Measurements from ENCODE around the gene PADI2. TPM values are rescaled to one million over a fixed set of nuclear protein-coding genes. Genes with fewer than 3 reads are reported as not detected.

The PADI2 gene
- total RNA-seq, 1 donor from 2014 or later, result 0.41 TPM

DNA sequence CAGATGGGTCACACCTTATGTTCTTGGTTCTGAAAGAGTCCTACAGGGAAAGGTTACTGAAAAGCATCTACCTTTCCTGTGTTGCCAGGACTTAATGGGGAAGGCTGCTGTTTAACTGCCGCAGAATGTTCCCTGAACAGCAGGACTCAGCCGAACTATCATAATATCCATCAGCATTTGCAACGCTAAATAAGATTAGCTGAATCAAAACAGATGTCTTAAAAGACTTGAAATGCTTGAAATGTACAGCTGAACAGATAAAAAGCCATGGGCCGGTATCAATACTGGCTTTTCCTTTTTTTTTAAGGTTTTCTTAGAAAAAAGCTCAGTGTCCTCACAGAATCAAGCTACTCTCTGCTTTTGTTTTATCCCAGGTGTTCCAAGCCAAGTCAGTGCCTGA, 87.8 kb downstream of the PADI2 start:
- DNase-seq (ENCODE audit: low spot score in 2 of 2) (no peak), FAIRE-seq (no peak)

DNA sequence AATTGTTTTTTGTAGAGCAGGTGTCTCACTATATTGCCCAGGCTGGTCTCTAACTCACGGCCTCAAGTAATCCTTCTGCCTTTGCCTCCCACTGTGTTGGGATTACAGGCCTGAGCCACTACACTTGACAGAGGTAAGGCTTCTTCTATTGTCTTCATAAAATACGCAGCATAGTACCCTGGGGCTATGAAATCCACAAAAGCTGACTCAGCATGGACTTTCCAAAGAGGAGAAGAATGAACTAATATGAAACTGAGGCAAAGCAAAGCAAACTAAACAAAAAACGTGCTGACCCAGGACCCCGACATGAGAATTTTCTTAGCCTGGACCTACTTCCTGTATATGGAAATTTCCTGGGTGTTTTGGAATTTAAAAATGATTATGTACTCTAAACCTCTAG, 89.0 kb downstream of the PADI2 start:
- no peak for FAIRE-seq
- DNase-seq (ENCODE audit: low spot score in 2 of 2), result no peak

DNA sequence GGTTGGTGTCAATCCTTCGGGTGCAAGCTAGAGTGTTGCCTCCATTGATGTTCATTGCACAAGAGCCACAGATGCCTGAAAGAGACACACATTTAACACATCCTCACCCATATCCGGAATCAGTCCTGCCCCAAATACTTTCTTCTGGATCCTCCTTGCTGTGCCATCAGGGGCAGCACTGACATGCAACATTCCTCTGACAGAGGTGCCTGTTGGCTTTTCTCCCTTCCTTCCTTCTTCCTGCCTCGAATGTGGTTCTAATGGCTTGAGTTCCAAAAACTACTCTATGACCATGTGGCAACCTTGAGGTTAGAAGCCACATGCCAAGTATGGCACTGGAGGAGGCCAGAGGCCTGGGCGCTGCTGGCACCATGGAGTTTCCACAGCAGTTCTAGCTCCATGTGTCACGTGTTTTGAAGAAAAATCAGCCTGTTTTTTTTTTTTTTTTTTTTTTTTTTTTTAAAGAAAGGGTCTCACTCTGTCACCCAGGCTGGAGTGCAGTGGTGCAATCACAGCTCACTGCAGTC, 90.5 kb downstream of the PADI2 start:
- FAIRE-seq (no peak), DNase-seq (ENCODE audit: low spot score in 2 of 2) (no peak)

DNA sequence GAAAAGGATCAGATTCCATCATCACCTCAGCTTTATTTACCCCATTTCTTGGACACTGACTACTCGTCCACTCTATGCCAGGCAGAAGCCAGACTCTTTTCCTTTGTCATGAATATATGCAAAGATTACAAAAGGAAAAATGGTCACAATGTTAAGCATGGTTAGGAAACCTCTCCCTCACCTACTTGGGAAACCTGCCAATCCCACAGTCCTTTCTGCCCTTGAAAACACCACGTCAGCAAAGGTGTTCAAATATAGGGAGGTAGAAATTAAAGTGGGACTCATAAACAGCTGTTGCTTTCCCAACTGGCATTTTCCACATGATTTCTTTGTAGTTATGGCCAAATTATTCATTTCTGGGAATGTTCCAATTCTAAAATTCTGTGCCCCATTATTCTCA, 91.4 kb downstream of the PADI2 start:
- FAIRE-seq, result no peak
- no peak for DNase-seq (ENCODE audit: low spot score in 2 of 2)

DNA sequence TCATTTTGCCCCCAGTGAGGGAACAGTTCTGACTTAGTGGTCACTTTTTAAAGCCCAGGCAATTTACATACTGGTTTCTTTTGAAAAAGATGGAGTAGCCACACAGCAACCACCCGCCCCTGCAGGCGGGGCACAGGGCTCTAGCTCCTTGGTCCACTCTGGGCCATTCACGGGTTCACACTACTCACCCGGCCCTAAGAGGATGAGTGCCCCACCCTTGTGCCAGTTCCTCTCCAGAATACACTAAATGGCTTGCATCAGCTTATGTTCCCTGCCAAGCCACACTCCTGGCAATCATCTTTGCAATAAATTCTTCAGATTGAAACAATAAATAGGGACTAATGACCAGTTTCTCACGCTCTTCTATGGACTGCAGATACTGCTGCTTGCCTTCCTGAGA, 91.8 kb downstream of the PADI2 start:
- DNase-seq (ENCODE audit: low spot score in 2 of 2), result no peak
- no peak for FAIRE-seq

DNA sequence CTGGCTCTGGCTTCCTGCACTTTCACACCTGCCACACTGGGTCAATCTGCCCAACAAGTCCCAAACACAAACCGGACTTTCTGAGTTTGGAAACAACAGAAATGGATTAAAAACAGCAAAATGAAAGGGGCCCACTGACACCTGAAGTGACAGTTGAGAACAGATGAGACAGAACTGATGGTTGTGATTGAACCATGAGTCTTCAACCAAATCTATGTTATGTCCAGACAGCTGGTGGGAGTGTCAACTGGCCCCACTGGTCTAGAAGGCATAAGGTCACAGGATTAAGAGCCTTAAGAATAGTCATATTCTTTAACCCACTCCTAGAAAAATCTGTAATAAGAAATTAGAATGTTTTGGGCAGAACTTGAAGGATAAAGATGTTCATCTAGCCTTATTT, 94.5 kb downstream of the PADI2 start:
- FAIRE-seq (no peak), DNase-seq (ENCODE audit: low spot score in 2 of 2) (no peak)

DNA sequence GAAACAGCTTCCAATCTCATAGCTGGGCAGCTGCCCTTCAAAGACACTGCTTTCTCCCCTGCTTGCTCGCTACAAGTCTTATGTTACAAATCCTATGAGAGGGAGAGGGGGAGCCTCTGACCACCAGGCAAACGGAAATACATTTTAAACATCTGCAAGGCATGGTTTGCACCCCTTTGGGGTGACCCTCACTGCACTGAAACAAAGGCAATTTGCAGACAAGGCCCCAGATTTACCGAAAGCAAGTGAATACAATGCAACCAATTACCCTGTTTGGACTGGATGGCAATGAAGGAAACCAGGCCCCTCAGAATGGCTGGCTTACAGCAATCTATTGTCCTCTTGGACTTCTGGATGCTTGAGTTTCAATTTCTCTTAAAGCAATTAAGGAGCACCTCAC, 95.7 kb downstream of the PADI2 start:
- no peak for FAIRE-seq
- DNase-seq (ENCODE audit: low spot score in 2 of 2), result no peak

DNA sequence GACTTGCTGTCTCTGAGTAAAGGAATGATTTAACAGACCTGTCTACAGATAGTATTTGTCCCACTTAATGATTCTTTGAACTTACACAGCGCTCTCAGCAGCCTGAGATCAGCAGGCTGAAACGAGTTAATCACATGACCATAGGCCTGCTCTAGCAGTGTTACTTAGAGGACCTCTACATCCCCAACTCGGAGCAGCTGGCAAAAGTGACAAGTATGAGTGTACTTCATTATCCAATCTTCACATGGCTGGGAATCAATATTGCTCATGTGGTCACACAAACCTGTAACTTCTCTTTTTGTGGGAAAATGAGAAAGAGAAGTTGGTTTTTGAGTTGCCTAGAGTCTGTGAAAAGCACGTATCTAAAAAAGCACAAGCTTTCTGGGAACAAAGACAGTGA, 96.1 kb downstream of the PADI2 start:
- DNase-seq (ENCODE audit: low spot score in 2 of 2), result no peak
- no peak for FAIRE-seq

DNA sequence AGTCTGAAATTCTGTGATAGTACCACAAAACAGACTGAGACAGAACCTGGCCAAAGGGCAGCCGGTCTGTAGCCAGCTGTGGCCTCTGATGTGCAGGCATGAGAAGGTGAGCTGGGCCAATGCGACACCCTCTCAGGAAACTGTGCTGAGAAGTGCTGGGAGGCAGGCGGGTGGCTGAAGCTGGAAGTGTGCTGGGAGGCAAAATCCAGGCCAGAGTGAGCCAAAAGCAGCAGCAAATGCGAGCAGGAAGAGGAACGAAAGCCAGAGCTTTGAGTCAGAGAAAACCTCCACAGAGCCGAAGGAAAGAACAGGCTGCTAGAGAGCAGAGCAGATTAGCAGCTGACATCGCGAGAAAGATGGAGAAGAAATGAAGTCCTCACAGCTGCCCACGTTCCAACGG, 97.4 kb downstream of the PADI2 start:
- no peak for FAIRE-seq
- DNase-seq (ENCODE audit: low spot score in 2 of 2), result no peak

DNA sequence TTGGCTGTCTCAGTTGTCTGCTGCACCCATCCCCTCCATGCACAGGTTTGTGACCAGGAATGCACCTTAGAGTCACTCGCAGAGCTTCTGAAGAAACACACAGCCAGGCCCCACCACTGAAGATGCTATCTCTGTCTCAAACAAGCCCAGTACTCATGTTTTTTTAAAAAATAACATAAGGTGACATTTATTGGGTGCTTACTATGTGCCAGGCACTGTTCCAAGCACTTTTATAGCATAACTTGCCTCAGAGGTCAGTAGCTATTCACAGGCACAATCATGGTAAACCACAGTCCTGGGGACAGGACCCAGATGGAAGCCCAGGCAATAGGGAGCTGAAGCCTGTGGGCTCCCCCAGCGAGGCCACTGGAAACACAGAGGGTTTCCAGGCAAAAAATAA, 98.7 kb downstream of the PADI2 start:
- DNase-seq (ENCODE audit: low spot score in 2 of 2) (no peak), FAIRE-seq (no peak)

DNA sequence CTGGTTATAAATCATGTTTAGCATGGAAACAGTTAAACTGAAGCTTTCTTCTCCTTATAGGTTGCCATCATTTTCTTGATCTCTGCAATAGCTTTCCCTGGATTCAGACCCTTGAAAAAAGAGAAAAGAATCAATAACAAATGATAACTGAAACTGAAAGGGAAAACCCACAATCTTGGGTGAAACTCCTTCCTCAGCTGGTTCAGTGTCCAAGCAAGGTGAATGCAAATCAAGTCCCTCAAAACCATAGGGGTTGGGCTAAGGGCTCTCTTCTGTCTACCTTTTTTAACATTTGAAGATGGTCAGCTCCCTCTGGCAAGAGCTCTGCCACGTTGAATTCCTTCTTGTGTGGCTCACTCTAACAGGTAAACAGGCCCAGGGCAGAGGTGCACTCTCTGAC, 100.4 kb downstream of the PADI2 start:
- FAIRE-seq (no peak), DNase-seq (ENCODE audit: low spot score in 2 of 2) (no peak)

DNA sequence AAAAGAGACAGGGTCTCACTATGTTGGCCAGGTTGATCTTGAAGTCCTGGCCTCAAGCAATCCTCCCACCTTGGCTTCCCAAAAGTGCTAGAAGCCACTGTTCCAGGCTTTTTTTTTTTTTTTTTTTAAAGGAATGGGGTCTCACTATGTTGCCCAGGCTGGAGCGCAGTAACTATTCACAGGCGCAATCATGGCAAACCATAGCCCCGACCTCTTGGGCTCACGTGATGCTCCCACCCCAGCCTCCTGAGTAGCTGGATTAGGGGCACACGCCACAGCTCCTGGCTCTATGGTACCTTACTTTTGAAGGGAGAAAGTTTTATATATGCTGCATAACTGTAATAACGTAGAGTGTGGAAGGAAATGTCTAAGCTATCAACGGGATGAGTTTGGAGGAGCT, 101.8 kb downstream of the PADI2 start:
- FAIRE-seq (no peak), DNase-seq (ENCODE audit: low spot score in 2 of 2) (no peak)

Other genes with a start within 250 kb of the PADI2 start
- under 0.01 TPM for gene RNU1-2, start 223.5 kb downstream of the PADI2 start, total RNA-seq
- gene CROCC, start 197.5 kb downstream of the PADI2 start, total RNA-seq, result 17.5 TPM
- 7.3 TPM for gene MFAP2, start 138.8 kb downstream of the PADI2 start, total RNA-seq
- gene ATP13A2, start 107.5 kb downstream of the PADI2 start, total RNA-seq, result 73.4 TPM
- 89.3 TPM for gene SDHB, start 65.4 kb downstream of the PADI2 start, total RNA-seq
- not detected for gene PADI1, start 85.7 kb upstream of the PADI2 start, total RNA-seq
- gene PADI3, start 129.6 kb upstream of the PADI2 start, total RNA-seq, result not detected
- 0.41 TPM for gene PADI4, start 188.7 kb upstream of the PADI2 start, total RNA-seq